Activated CD4-positive, alpha-beta memory T cell treated with anti-CD3 and anti-CD28 coated beads for 36 hours (primary cell): ENCODE results near the gene DUSP14. TPM values are rescaled to one million over a fixed set of nuclear protein-coding genes. Genes with fewer than 3 reads are reported as not detected.
A peak's percentile ranks its signal among the peaks of the same experiment; 100 is the strongest.

Source experiments
- CTCF ChIA-PET: fragments of 350-600 bp; sonication (Branson Sonifier 250); formaldehyde crosslinking; loops from one replicate; lab custom pipeline; 2021; ENCODE audit warnings: antibody characterized with exemption, inconsistent platforms; lab: Charles Lee
- POLR2A ChIA-PET: fragments of 350-600 bp; sonication (Branson Sonifier 250); formaldehyde crosslinking; loops from one replicate; lab custom pipeline; 2021; ENCODE audit warnings: antibody characterized with exemption; lab: Charles Lee
- DNase-seq: peaks from one replicate; pipeline ENCODE4 v3.0.0-alpha.2; 2020
- H3K27ac Mint-ChIP-seq: one replicate; pipeline ENCODE4 v1.8.0; 2021; ENCODE audit warnings: mixed read lengths
- H3K27me3 Mint-ChIP-seq: one replicate; pipeline ENCODE4 v1.8.0; 2021; ENCODE audit warnings: mixed read lengths
- H3K36me3 Mint-ChIP-seq: one replicate; pipeline ENCODE4 v1.8.0; 2021; ENCODE audit warnings: mixed read lengths
- H3K4me1 Mint-ChIP-seq: one replicate; pipeline ENCODE4 v1.8.0; 2021; ENCODE audit warnings: low read depth, mixed read lengths
- H3K4me3 Mint-ChIP-seq: one replicate; pipeline ENCODE4 v1.8.0; 2021; ENCODE audit warnings: mild to moderate bottlenecking, mixed read lengths
- H3K9me3 Mint-ChIP-seq: one replicate; pipeline ENCODE4 v1.8.0; 2021; ENCODE audit warnings: mixed read lengths
- intact Hi-C: fragments of 100-400 bp; cut with micrococcal nuclease; formaldehyde crosslinking; loops from one replicate; pipeline ENCODE4 v1.15.1; 2023
- total RNA-seq, 2 experiments: library from RNA; stranded (reverse); gene quantifications; one replicate each; pipeline ENCODE4 v1.2.3, GENCODE V29; 2021

The DUSP14 gene
- total RNA-seq, 2 experiments from 2014 or later: 17.4 to 19.0 TPM

DNA sequence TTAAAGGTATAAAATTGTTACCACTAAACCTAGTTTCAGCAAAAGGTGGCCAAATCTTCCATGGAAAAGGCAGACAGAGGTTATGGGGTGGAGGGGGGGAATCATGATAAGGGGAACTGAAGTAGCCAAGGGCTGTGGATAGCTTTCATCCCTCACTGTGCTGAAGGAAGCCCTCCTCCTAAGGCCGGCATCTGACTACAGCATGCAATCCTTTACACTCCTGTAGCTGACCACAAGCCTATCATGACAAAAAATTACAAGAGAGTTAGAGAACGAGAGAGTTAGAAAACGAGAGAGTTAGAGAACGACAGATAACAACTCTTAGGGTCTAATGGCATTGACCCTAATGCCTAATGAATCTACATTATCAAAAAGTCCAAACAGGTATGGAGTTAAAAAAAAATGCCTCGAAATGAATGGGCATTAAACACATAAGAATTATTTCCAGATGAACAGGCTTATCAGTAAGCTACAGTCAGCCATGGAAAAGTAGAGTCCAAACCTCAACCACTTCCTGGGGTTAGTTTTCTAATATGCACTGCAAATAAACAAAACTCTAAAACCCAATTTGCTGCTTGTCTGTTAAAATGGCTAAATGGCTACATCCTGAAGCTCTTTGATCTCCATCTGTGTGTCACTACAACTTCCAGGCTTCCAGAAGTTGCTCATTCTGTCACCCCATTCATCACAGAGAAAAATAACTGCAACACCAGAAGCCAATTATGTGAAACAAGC is 29.7 kb downstream of the DUSP14 start:
- intact Hi-C loops: no loop called here
- peaks cover 2% of the 10 kb centered on the region for H3K4me1 Mint-ChIP-seq
- POLR2A ChIA-PET: no interaction called here
- no peak overlapping the region for H3K4me3 Mint-ChIP-seq
- CTCF ChIA-PET: interaction anchor here (1.0 kb wide), 1 partner anchor 324 kb away, joined by 3 read pairs; no protein-coding TSS in a partner anchor
- H3K27ac Mint-ChIP-seq: peak overlapping the region; percentile 69
- no peaks in the 10 kb centered on the region for H3K27me3 Mint-ChIP-seq
- H3K36me3 Mint-ChIP-seq: peaks cover 31% of the 10 kb centered on the region
- no peak for DNase-seq
- no peaks in the 10 kb centered on the region for H3K9me3 Mint-ChIP-seq

DNA sequence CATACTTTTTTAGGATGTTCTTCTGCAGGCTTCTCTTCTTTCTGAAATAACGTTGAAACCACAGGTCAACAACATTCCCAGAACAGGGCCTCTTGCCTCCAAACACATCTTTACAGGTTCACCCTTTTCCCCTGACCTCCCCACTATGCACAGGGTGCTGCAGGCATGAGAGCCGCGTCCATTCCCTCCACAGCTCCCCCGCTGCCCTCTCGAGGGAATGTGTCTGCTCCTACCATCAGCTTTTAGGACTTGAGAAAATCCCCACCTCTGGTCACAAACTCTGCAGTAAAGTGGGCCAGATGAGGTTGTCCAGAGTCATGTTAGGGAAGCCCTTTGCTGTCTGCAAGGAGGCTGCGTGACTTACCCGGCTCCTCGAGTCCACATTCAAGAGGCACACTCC is 30.5 kb downstream of the DUSP14 start:
- peak overlapping the region; percentile 35 for H3K27ac Mint-ChIP-seq
- intact Hi-C loops: no loop called here
- ChIA-PET CTCF (no interaction called here), POLR2A (no interaction called here)
- no peak for DNase-seq
- H3K36me3 Mint-ChIP-seq: peaks cover 34% of the 10 kb centered on the region
- no peaks in the 10 kb centered on the region for H3K9me3 Mint-ChIP-seq
- peaks cover 2% of the 10 kb centered on the region for H3K4me1 Mint-ChIP-seq
- no peaks in the 10 kb centered on the region for H3K27me3 Mint-ChIP-seq
- H3K4me3 Mint-ChIP-seq: no peak overlapping the region

DNA sequence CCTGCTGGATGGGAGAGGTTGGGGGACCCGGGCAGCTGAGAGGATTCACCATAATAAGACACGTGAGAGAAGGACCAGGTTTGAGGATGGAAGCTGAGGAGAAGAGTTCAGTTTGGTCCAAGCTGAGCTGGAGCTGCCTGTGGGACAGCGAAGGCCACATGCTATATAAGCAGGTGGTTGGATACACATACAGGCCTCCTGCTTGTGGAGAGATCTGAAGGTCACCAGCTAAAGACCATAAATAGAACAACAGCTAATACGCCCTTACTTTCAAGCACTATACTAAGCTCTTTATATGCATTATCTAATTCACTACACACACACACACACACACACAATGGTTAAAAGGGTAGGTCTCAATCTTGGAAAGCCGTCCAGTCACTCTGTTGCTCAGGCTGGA is 32.1 kb downstream of the DUSP14 start:
- Mint-ChIP-seq H3K9me3 (no peaks in the 10 kb centered on the region), H3K27me3 (no peaks in the 10 kb centered on the region), H3K4me3 (no peak overlapping the region), H3K36me3 (peaks cover 34% of the 10 kb centered on the region), H3K4me1 (peaks cover 2% of the 10 kb centered on the region), H3K27ac (no peak overlapping the region)
- intact Hi-C loops: no loop called here
- DNase-seq: no peak
- CTCF ChIA-PET: interaction anchor here (0.6 to 1.7 kb wide), 2 partner anchors 74 to 149 kb away, joined by 5 read pairs; no protein-coding TSS in a partner anchor
- POLR2A ChIA-PET: interaction anchor here (0.7 kb wide), 1 partner anchor 33 kb away, joined by 3 read pairs; no protein-coding TSS in a partner anchor

DNA sequence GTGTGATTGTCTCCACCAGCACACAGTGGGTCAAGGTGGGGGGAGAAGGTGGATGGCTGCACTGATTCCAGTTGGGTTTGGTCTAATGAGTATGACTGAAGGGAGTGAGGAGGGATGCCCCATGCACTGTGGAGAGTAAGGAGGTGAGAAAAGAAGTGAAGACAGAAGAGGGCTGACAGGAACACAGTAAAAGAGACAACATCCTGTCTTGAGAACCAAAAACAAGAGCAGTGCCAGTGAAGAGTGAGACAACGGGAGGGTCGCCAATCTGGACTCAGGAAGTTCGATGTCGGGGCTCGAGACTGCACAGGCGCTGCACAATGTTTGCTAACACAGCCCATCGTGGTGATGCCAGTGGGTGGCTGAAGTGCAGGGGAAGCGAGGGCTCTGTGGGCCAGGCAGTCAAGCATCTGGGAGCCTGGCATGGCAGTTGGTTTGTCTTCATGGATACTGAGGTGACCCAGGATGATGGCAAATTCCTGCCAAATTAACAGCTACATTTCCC is 34.1 kb downstream of the DUSP14 start:
- Mint-ChIP-seq H3K4me1 (peaks cover 2% of the 10 kb centered on the region), H3K27me3 (no peaks in the 10 kb centered on the region), H3K27ac (no peak overlapping the region), H3K4me3 (no peak overlapping the region), H3K9me3 (no peaks in the 10 kb centered on the region), H3K36me3 (peaks cover 27% of the 10 kb centered on the region)
- ChIA-PET POLR2A (no interaction called here), CTCF (interaction anchor here (1.3 kb wide), 1 partner anchor 268 kb away, joined by 3 read pairs; no protein-coding TSS in a partner anchor)
- no peak for DNase-seq
- intact Hi-C loops: no loop called here

DNA sequence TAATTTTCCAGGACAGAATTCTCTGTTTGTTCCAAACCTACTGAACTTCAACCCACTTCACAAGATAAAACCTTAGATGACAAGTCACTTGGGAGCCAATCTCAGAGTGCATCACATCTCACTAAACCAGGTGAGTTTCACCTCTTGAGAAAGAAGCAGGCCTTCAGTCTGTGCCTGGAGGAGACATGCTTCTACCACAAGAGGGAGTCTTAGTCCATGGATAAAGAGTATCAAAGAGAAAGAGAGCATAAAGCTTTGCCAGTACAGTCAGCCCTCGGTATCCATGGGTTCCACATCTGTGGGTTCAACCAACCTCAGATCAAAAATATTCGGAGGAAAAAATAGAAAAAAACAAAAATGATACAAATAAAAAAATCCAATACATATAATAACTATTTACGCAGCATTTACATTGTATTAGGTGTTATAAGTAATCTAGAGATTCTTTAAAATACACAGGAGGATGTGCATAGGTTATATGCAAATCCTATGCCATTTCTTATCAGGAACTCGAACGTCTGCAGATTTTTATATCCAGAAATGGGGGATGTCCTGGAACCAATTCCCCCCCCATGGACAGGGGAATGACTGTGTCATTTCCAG is 37.7 kb downstream of the DUSP14 start:
- Mint-ChIP-seq H3K36me3 (peaks cover 20% of the 10 kb centered on the region), H3K27me3 (no peaks in the 10 kb centered on the region), H3K9me3 (no peaks in the 10 kb centered on the region), H3K4me1 (no peaks in the 10 kb centered on the region), H3K27ac (no peak overlapping the region), H3K4me3 (no peak overlapping the region)
- intact Hi-C loops: loop anchor here (1.0 kb wide), 1 partner anchor 264 kb away; no protein-coding TSS in a partner anchor
- CTCF ChIA-PET: interaction anchor here (0.7 to 3.4 kb wide), 12 partner anchors 15 to 289 kb away, joined by 3 to 31 read pairs (median 4); partner anchors contain the start of gene SYNRG
- DNase-seq: peak; percentile 20
- POLR2A ChIA-PET: interaction anchor here (1.0 kb wide), 1 partner anchor 78 kb away, joined by 3 read pairs; no protein-coding TSS in a partner anchor

DNA sequence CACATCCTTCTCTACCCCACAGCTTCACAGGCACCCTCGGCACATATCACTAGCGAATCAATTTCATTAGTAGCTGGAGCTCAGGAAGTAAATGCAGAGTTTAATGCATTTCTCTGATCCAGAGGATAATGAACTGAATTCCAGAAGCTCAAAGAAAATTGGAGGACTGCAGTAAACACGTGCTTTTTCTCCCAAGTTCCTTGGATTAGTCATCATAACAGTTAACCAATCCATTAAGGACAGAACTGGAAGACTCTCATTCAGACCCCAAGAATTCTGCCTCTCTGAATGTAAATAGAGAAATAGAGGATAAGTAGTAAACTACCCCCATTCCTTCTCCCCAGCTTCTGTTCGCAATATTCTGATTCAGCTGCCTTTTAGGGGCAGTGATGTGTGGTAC is 40.7 kb downstream of the DUSP14 start:
- no peaks in the 10 kb centered on the region for H3K27me3 Mint-ChIP-seq
- no peaks in the 10 kb centered on the region for H3K9me3 Mint-ChIP-seq
- no peak overlapping the region for H3K27ac Mint-ChIP-seq
- H3K4me3 Mint-ChIP-seq: no peak overlapping the region
- H3K4me1 Mint-ChIP-seq: no peaks in the 10 kb centered on the region
- POLR2A ChIA-PET: no interaction called here
- no peak for DNase-seq
- intact Hi-C loops: no loop called here
- peaks cover 9% of the 10 kb centered on the region for H3K36me3 Mint-ChIP-seq
- CTCF ChIA-PET: no interaction called here

DNA sequence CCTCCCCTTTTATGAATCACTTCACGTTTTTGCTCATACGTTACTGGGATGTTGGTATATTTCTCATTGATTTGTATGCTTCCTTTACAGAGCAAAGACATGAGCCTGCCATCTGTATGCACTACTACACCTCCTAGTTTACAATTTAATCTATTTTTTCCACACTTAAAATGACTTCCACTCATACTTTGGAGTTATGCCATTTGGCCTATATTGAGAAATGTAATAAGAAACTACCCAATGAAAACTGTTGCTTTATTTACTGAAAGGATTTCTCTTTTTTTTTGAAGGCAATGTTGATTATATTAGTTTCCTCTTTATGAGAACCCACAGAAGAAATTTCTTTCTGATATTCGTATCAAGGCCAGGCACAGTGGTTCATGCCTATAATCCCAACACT is 43.1 kb downstream of the DUSP14 start:
- H3K36me3 Mint-ChIP-seq: peaks cover 25% of the 10 kb centered on the region
- POLR2A ChIA-PET: no interaction called here

DNA sequence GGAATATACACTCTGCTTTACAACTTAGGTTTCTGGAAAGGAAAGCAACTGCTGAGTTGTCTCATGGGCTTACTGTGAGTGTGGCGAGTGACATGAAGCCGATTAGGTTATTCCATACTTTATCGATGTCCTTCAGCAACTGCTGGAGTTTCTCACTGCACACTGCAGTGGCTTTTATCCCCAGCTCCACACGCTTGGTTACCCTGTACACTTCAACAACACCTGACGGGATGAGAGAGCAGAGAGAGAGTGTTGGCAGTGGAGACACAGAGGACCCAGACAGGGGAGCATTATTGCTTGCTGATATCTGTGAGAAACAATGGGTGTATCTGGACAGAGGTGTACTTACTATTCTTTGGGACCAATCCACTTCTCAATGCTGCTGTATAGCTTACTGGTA is 46.2 kb downstream of the DUSP14 start:
- H3K27me3 Mint-ChIP-seq: no peaks in the 10 kb centered on the region
- POLR2A ChIA-PET: no interaction called here
- no peak overlapping the region for H3K27ac Mint-ChIP-seq
- no peak overlapping the region for H3K4me3 Mint-ChIP-seq
- H3K4me1 Mint-ChIP-seq: no peaks in the 10 kb centered on the region
- DNase-seq: no peak
- H3K9me3 Mint-ChIP-seq: no peaks in the 10 kb centered on the region
- intact Hi-C loops: no loop called here
- peaks cover 37% of the 10 kb centered on the region for H3K36me3 Mint-ChIP-seq
- CTCF ChIA-PET: no interaction called here

More for the DNA sequence above, 43.1 kb downstream of the DUSP14 start:
- CTCF ChIA-PET: no interaction called here
- Mint-ChIP-seq H3K27ac (no peak overlapping the region), H3K4me3 (no peak overlapping the region), H3K27me3 (no peaks in the 10 kb centered on the region), H3K9me3 (no peaks in the 10 kb centered on the region), H3K4me1 (no peaks in the 10 kb centered on the region)
- no peak for DNase-seq
- intact Hi-C loops: no loop called here

DNA sequence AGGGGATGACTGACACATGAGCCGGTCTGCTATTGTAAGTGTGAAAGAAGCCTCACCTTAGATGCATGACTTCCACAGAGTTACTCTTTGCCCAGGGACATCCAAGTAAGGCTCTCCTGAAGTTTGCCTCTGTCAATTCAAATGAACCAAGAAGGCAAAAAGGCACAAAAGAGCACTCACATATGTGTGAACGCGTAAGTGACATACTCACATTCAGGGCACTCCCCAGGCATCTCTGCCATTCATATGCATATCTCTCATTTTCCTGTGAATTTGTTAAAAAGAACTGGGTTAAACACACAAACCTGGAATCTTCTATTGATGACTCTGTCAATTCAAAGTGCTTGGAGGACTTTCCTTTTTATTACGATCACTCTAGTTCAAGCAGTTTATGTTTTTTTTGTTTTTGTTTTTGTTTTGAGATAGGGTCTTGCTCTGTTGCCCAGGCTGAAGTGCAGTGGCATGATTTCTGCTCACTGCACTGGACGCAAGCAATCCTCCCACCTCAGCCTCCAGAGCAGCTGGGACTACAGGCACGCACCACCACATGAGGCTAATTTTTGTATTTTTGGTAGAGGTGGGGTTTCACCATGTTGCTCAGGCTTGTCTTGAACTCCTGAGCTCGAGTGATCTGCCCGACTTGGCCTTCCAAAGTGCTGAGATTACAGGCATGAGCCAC is 49.4 kb downstream of the DUSP14 start:
- intact Hi-C loops: no loop called here
- ChIA-PET POLR2A (no interaction called here), CTCF (interaction anchor here (0.6 kb wide), 1 partner anchor 988 kb away, joined by 3 read pairs; no protein-coding TSS in a partner anchor)
- H3K4me3 Mint-ChIP-seq: no peak overlapping the region
- no peak overlapping the region for H3K27ac Mint-ChIP-seq
- no peaks in the 10 kb centered on the region for H3K27me3 Mint-ChIP-seq
- H3K4me1 Mint-ChIP-seq: peaks cover 14% of the 10 kb centered on the region
- H3K9me3 Mint-ChIP-seq: no peaks in the 10 kb centered on the region
- peaks cover 48% of the 10 kb centered on the region for H3K36me3 Mint-ChIP-seq
- no peak for DNase-seq

DNA sequence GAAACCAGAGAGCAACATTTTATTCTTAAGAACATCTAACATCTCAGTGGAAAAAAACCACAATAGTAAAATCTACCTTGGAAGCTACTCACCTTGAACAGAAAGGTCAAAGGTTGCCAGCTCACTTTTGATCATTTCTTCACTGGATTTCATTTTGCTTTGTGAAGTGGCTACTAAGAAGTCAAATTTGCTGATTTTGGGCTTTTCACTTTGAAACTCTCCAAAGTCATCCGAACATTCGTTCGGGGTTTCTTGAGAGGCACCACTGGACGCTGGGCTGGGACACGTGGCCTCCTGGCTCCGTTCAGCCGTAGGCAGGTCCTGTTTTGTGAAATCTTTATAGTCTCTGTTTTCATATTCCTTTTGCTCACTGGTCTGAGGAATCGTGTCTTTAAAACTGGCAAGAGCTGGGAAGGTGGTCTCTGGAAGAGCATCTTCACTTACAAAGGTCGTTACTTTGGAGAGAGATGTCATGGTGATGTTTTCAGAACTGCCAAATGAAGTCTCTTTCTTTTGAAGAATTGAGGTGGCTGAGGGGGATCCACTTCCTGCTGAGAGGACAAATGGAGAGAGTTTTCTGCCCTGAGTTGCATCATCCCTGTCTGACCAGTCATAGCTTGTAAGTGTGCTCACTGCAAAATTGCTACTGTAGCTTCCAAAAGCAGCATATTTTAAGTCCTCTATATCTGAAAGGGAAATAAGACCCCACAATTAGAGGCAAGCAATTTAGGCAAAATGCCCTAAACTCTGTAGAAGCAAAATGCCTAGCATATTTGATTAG is 52.4 kb downstream of the DUSP14 start:
- no peaks in the 10 kb centered on the region for H3K27me3 Mint-ChIP-seq
- POLR2A ChIA-PET: no interaction called here
- H3K27ac Mint-ChIP-seq: peak overlapping the region; percentile 77
- no peak overlapping the region for H3K4me3 Mint-ChIP-seq
- CTCF ChIA-PET: interaction anchor here (1.3 kb wide), 1 partner anchor 15 kb away, joined by 4 read pairs; no protein-coding TSS in a partner anchor
- H3K9me3 Mint-ChIP-seq: no peaks in the 10 kb centered on the region
- H3K4me1 Mint-ChIP-seq: peaks cover 24% of the 10 kb centered on the region
- intact Hi-C loops: loop anchor here (2.0 to 10.0 kb wide), 2 partner anchors 63 to 103 kb away; partner anchors contain the start of gene DDX52
- peaks cover 39% of the 10 kb centered on the region for H3K36me3 Mint-ChIP-seq
- no peak for DNase-seq

DNA sequence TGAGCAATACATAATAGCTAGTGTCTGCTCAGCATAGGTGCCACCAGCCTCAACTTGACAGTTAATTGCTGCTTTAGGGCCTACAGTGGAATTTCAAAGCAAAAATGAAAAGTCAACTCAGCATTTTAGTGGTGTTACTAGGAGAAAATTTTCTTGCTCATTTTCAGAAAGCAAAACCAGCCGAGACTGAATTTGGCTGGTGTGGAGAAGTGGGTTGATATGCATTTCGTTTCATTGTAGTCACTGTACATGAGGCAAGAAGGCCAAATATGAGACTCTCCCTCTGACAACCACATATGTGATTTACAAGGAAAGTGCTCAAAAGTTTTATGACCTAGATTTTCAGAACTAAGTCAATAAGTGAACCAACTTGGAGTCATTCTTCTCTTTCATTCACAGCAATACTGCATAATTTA is 54.0 kb downstream of the DUSP14 start:
- Mint-ChIP-seq H3K27ac (peak overlapping the region; percentile 42), H3K4me3 (no peak overlapping the region), H3K9me3 (no peaks in the 10 kb centered on the region), H3K4me1 (peaks cover 32% of the 10 kb centered on the region), H3K36me3 (peaks cover 27% of the 10 kb centered on the region), H3K27me3 (no peaks in the 10 kb centered on the region)
- ChIA-PET CTCF (interaction anchor here (0.7 to 1.0 kb wide), 2 partner anchors 113 to 170 kb away, joined by 3 to 5 read pairs; no protein-coding TSS in a partner anchor), POLR2A (no interaction called here)
- intact Hi-C loops: loop anchor here (2.0 to 10.0 kb wide), 2 partner anchors 61 to 101 kb away; partner anchors contain the start of gene DDX52
- peak; percentile 24 for DNase-seq
